Activated T-helper 17 cell treated with anti-CD3 and anti-CD28 coated beads, Interleukin-2, amount 50 U/mL, for 72 hours (primary cell): ENCODE results near the gene MKI67. TPM values are rescaled to one million over a fixed set of nuclear protein-coding genes. Genes with fewer than 3 reads are reported as not detected.
"Not testable (repeated sequence)": the region's sequence is repeated elsewhere in the genome, so short reads cannot be mapped to it uniquely, and the experiment has no call there.

Source experiments
- ATAC-seq: fragments of 150-1000 bp; cut with Tn5 transposase; replicated peaks from 2 replicates; pipeline ENCODE4 v1.10.0; 2021; ENCODE audit warnings: mild to moderate bottlenecking, moderate library complexity
- H3K27ac Mint-ChIP-seq: one replicate; pipeline ENCODE4 v1.8.0; 2022; ENCODE audit warnings: mixed read lengths
- H3K27me3 Mint-ChIP-seq: one replicate; pipeline ENCODE4 v1.8.0; 2022; ENCODE audit warnings: mixed read lengths
- H3K36me3 Mint-ChIP-seq: one replicate; pipeline ENCODE4 v1.8.0; 2022; ENCODE audit warnings: low read depth, mild to moderate bottlenecking, mixed read lengths
- H3K4me1 Mint-ChIP-seq: one replicate; pipeline ENCODE4 v1.8.0; 2022; ENCODE audit warnings: mixed read lengths
- H3K4me3 Mint-ChIP-seq: one replicate; pipeline ENCODE4 v1.8.0; 2022; ENCODE audit warnings: mild to moderate bottlenecking, mixed read lengths
- H3K9me3 Mint-ChIP-seq: one replicate; pipeline ENCODE4 v1.8.0; 2022; ENCODE audit warnings: mixed read lengths
- total RNA-seq, 2 donors: library from RNA; stranded (reverse); gene quantifications; one replicate each; pipeline ENCODE4 v1.2.3, GENCODE V29; 2022

The MKI67 gene
- total RNA-seq, 2 donors from 2014 or later, result 262 to 281 TPM

- Mint-ChIP-seq H3K4me1 (peaks cover 16% of the 10 kb centered on the region), H3K27me3 (no peaks in the 10 kb centered on the region), H3K27ac (peak overlapping the region; percentile 4), H3K36me3 (peaks cover 59% of the 10 kb centered on the region), H3K4me3 (no peak overlapping the region), H3K9me3 (no peaks in the 10 kb centered on the region)
- ATAC-seq, result peak; percentile 12
These were observed 23.0 kb downstream of the MKI67 start for GRCh38 chr10:128103229-128103714.

- Mint-ChIP-seq H3K36me3 (peaks cover 65% of the 10 kb centered on the region), H3K9me3 (no peaks in the 10 kb centered on the region), H3K27ac (peak overlapping the region; percentile 4), H3K27me3 (no peaks in the 10 kb centered on the region), H3K4me3 (no peak overlapping the region), H3K4me1 (peaks cover 20% of the 10 kb centered on the region)
- ATAC-seq, result no peak
These were observed 23.6 kb downstream of the MKI67 start for GRCh38 chr10:128102480-128103228.

GRCh38 chr10:128101901-128102300 lies 24.3 kb downstream of the MKI67 start:
- H3K4me1 Mint-ChIP-seq, result peaks cover 24% of the 10 kb centered on the region
- H3K9me3 Mint-ChIP-seq, result no peaks in the 10 kb centered on the region
- ATAC-seq, result no peak
- peaks cover 69% of the 10 kb centered on the region for H3K36me3 Mint-ChIP-seq
- H3K27me3 Mint-ChIP-seq, result no peaks in the 10 kb centered on the region
- H3K27ac Mint-ChIP-seq, result no peak overlapping the region
- no peak overlapping the region for H3K4me3 Mint-ChIP-seq

GRCh38 chr10:128099901-128100300 lies 26.3 kb downstream of the MKI67 start:
- Mint-ChIP-seq H3K27ac (no peak overlapping the region), H3K27me3 (no peaks in the 10 kb centered on the region), H3K9me3 (no peaks in the 10 kb centered on the region), H3K4me3 (no peak overlapping the region), H3K36me3 (peaks cover 80% of the 10 kb centered on the region), H3K4me1 (peaks cover 42% of the 10 kb centered on the region)
- ATAC-seq, result no peak

- Mint-ChIP-seq H3K9me3 (no peaks in the 10 kb centered on the region), H3K36me3 (peaks cover 75% of the 10 kb centered on the region), H3K4me1 (peaks cover 38% of the 10 kb centered on the region), H3K27ac (no peak overlapping the region), H3K27me3 (no peaks in the 10 kb centered on the region), H3K4me3 (no peak overlapping the region)
- no peak for ATAC-seq
These were observed 27.6 kb downstream of the MKI67 start for GRCh38 chr10:128098631-128099030.

- H3K4me3 Mint-ChIP-seq, result no peak overlapping the region
- peaks cover 66% of the 10 kb centered on the region for H3K36me3 Mint-ChIP-seq
- no peaks in the 10 kb centered on the region for H3K9me3 Mint-ChIP-seq
- ATAC-seq, result no peak
- peaks cover 32% of the 10 kb centered on the region for H3K4me1 Mint-ChIP-seq
- H3K27ac Mint-ChIP-seq, result peak overlapping the region; percentile 66
- no peaks in the 10 kb centered on the region for H3K27me3 Mint-ChIP-seq
These were observed 28.4 kb downstream of the MKI67 start for GRCh38 chr10:128097783-128098182.

- Mint-ChIP-seq H3K9me3 (no peaks in the 10 kb centered on the region), H3K36me3 (peaks cover 55% of the 10 kb centered on the region), H3K27ac (peak overlapping the region; percentile 75), H3K27me3 (no peaks in the 10 kb centered on the region), H3K4me1 (peaks cover 32% of the 10 kb centered on the region), H3K4me3 (peak overlapping the region; percentile 60)
- ATAC-seq, result no peak
These were observed 29.6 kb downstream of the MKI67 start for GRCh38 chr10:128096486-128097199.

GRCh38 chr10:128095753-128096469 lies 30.3 kb downstream of the MKI67 start:
- peak overlapping the region; percentile 60 for H3K4me3 Mint-ChIP-seq
- no peaks in the 10 kb centered on the region for H3K9me3 Mint-ChIP-seq
- peaks cover 48% of the 10 kb centered on the region for H3K36me3 Mint-ChIP-seq
- H3K27ac Mint-ChIP-seq, result peak overlapping the region; percentile 75
- peaks cover 26% of the 10 kb centered on the region for H3K4me1 Mint-ChIP-seq
- no peaks in the 10 kb centered on the region for H3K27me3 Mint-ChIP-seq
- peak; percentile 64 for ATAC-seq

GRCh38 chr10:128095027-128095752 lies 31.0 kb downstream of the MKI67 start:
- Mint-ChIP-seq H3K27me3 (no peaks in the 10 kb centered on the region), H3K4me1 (peaks cover 26% of the 10 kb centered on the region), H3K9me3 (no peaks in the 10 kb centered on the region), H3K27ac (peak overlapping the region; percentile 75), H3K36me3 (peaks cover 41% of the 10 kb centered on the region), H3K4me3 (peak overlapping the region; percentile 60)
- ATAC-seq, result peak; percentile 82

GRCh38 chr10:128094596-128094995 lies 31.6 kb downstream of the MKI67 start:
- Mint-ChIP-seq H3K4me3 (peak overlapping the region; percentile 60), H3K36me3 (peaks cover 35% of the 10 kb centered on the region), H3K4me1 (peaks cover 26% of the 10 kb centered on the region)
- not testable (repeated sequence) for H3K27me3 Mint-ChIP-seq, H3K27ac Mint-ChIP-seq, ATAC-seq, H3K9me3 Mint-ChIP-seq

- Mint-ChIP-seq H3K36me3 (peaks cover 13% of the 10 kb centered on the region), H3K4me3 (no peak overlapping the region), H3K4me1 (peaks cover 21% of the 10 kb centered on the region), H3K9me3 (no peaks in the 10 kb centered on the region), H3K27me3 (no peaks in the 10 kb centered on the region), H3K27ac (no peak overlapping the region)
- no peak for ATAC-seq
These were observed 33.8 kb downstream of the MKI67 start for GRCh38 chr10:128092454-128092853.

- Mint-ChIP-seq H3K27ac (no peak overlapping the region), H3K27me3 (no peaks in the 10 kb centered on the region), H3K9me3 (no peaks in the 10 kb centered on the region), H3K4me1 (peaks cover 17% of the 10 kb centered on the region), H3K36me3 (peaks cover 10% of the 10 kb centered on the region), H3K4me3 (no peak overlapping the region)
- ATAC-seq, result no peak
These were observed 34.5 kb downstream of the MKI67 start for GRCh38 chr10:128091636-128092210.

GRCh38 chr10:128087884-128088709 lies 38.1 kb downstream of the MKI67 start:
- Mint-ChIP-seq H3K36me3 (peaks cover 16% of the 10 kb centered on the region), H3K4me3 (no peak overlapping the region), H3K27me3 (no peaks in the 10 kb centered on the region), H3K4me1 (no peaks in the 10 kb centered on the region), H3K9me3 (no peaks in the 10 kb centered on the region), H3K27ac (no peak overlapping the region)
- peak; percentile 36 for ATAC-seq
